Measurements from ENCODE around the gene TRIM33.

Gene TRIM33

GRCh38 chr1:114511032-114511785 lies at the start of gene TRIM33:
TSS of gene TRIM33 (minus strand) at chr1:114511203. CDS start at chr1:114511076, 127 bp downstream.
- DNase-seq: peak; percentile 81 to 93

- DNase-seq: no peak
These were observed 48.4 kb upstream of the TRIM33 start for GRCh38 chr1:114559356-114559755.

- no peak for DNase-seq
These were observed 47.5 kb upstream of the TRIM33 start for GRCh38 chr1:114558544-114558943.

- no peak for DNase-seq
These were observed 43.6 kb upstream of the TRIM33 start for GRCh38 chr1:114554577-114554976.

GRCh38 chr1:114552106-114552639 lies 41.2 kb upstream of the TRIM33 start:
- DNase-seq: no peak

GRCh38 chr1:114551400-114551799 lies 40.4 kb upstream of the TRIM33 start:
- DNase-seq: no peak

GRCh38 chr1:114550336-114550735 lies 39.3 kb upstream of the TRIM33 start:
- DNase-seq: no peak

- no peak for DNase-seq
These were observed 38.1 kb upstream of the TRIM33 start for GRCh38 chr1:114549137-114549536.

- DNase-seq: no peak
These were observed 36.1 kb upstream of the TRIM33 start for GRCh38 chr1:114547076-114547475.

GRCh38 chr1:114545796-114546195 lies 34.8 kb upstream of the TRIM33 start:
- DNase-seq: no peak

GRCh38 chr1:114545315-114545714 lies 34.3 kb upstream of the TRIM33 start:
- DNase-seq: no peak

- DNase-seq: no peak
These were observed 29.8 kb upstream of the TRIM33 start for GRCh38 chr1:114540821-114541220.

- DNase-seq: no peak
These were observed 29.3 kb upstream of the TRIM33 start for GRCh38 chr1:114540272-114540671.

- DNase-seq: no peak
These were observed 25.0 kb upstream of the TRIM33 start for GRCh38 chr1:114536043-114536442.

- DNase-seq: no peak
These were observed 24.4 kb upstream of the TRIM33 start for GRCh38 chr1:114535401-114535800.

- no peak for DNase-seq
These were observed 20.1 kb upstream of the TRIM33 start for GRCh38 chr1:114531094-114531493.

GRCh38 chr1:114530224-114530623 lies 19.2 kb upstream of the TRIM33 start:
- DNase-seq: no peak

- no peak for DNase-seq
These were observed 13.9 kb upstream of the TRIM33 start for GRCh38 chr1:114524944-114525343.

GRCh38 chr1:114522264-114522575 lies 11.2 kb upstream of the TRIM33 start:
- DNase-seq: no peak

- DNase-seq: no peak
These were observed 10.6 kb upstream of the TRIM33 start for GRCh38 chr1:114521396-114522263.

GRCh38 chr1:114517348-114517747 lies 6.3 kb upstream of the TRIM33 start:
- DNase-seq: no peak

- DNase-seq: no peak
These were observed 1.7 kb upstream of the TRIM33 start for GRCh38 chr1:114512595-114513280.

GRCh38 chr1:114510274-114511031 lies 550 bp downstream of the TRIM33 start:
- no peak for DNase-seq
